Mesenchymal stem cell (in vitro differentiated cells and primary cell): ENCODE data around the gene TEX29.

Source experiments
- DNase-seq: peaks from one replicate; pipeline ENCODE4 v3.0.0-alpha.2; 2013
- H2AFZ ChIP-seq: one replicate; pipeline ENCODE4 v1.6.1; 2013; ENCODE audit warnings: low read depth, mild to moderate bottlenecking, control low read depth, inconsistent platforms, low read length, moderate library complexity
- H2AK5ac ChIP-seq: 2 replicates; pipeline ENCODE4 v1.6.1; 2013; ENCODE audit warnings: low read length, moderate library complexity, mild to moderate bottlenecking, inconsistent platforms; ENCODE audit not compliant: severe bottlenecking
- H2BK120ac ChIP-seq: one replicate; pipeline ENCODE4 v1.6.1; 2013; ENCODE audit warnings: low read depth, mild to moderate bottlenecking, inconsistent platforms, low read length, moderate library complexity
- H2BK12ac ChIP-seq, 2 experiments: one replicate each; pipeline ENCODE4 v1.6.1; 2013; ENCODE audit warnings: inconsistent platforms in 2 of 2, low read length in 2 of 2, mild to moderate bottlenecking in 2 of 2, moderate library complexity in 2 of 2, control low read depth in 1 of 2
- H2BK15ac ChIP-seq: one replicate; pipeline ENCODE4 v1.6.1; 2013; ENCODE audit warnings: mild to moderate bottlenecking, low read depth, inconsistent platforms; ENCODE audit not compliant: poor library complexity, severe bottlenecking
- H2BK5ac ChIP-seq: 2 replicates; pipeline ENCODE4 v1.6.1; 2013; ENCODE audit warnings: low read depth, mild to moderate bottlenecking, low read length, control low read depth, inconsistent platforms; ENCODE audit not compliant: poor library complexity, severe bottlenecking
- H3K14ac ChIP-seq, 2 experiments: one replicate each; pipeline ENCODE4 v1.6.1; 2013; ENCODE audit warnings: inconsistent platforms in 2 of 2, low read length in 2 of 2, control low read depth in 1 of 2, mild to moderate bottlenecking in 1 of 2, moderate library complexity in 1 of 2
- H3K18ac ChIP-seq, 2 experiments: one replicate each; pipeline ENCODE4 v1.6.1; 2013; ENCODE audit warnings: inconsistent platforms in 2 of 2, low read length in 2 of 2, control low read depth in 1 of 2, low read depth in 1 of 2, mild to moderate bottlenecking in 1 of 2
- H3K23ac ChIP-seq, 2 experiments: one replicate each; pipeline ENCODE4 v1.6.1; 2013; ENCODE audit warnings: inconsistent platforms in 2 of 2, low read length in 2 of 2, mild to moderate bottlenecking in 2 of 2, moderate library complexity in 2 of 2, control low read depth in 1 of 2
- H3K27ac ChIP-seq: 2 replicates; pipeline ENCODE4 v1.5.1; 2013; ENCODE audit warnings: mild to moderate bottlenecking, moderate library complexity, low read length, control low read depth, inconsistent platforms; ENCODE audit not compliant: poor library complexity, severe bottlenecking
- H3K27me3 ChIP-seq, 2 experiments: 2 replicates each; pipeline versions ENCODE4 v1.6.1 to v1.7.0; 2013; ENCODE audit warnings: low read length in 2 of 2, mild to moderate bottlenecking in 2 of 2, moderate library complexity in 2 of 2, control low read depth in 1 of 2, inconsistent platforms in 1 of 2; ENCODE audit not compliant: control insufficient read depth in 1 of 2, insufficient read depth in 1 of 2
- H3K36me3 ChIP-seq, 2 experiments: 2 replicates each; pipeline versions ENCODE4 v1.6.1 to v1.7.0; 2013; ENCODE audit warnings: low read length in 2 of 2, control low read depth in 1 of 2, inconsistent platforms in 1 of 2, low read depth in 1 of 2, mild to moderate bottlenecking in 1 of 2; ENCODE audit not compliant: insufficient read depth in 2 of 2, control insufficient read depth in 1 of 2
- H3K4ac ChIP-seq, 2 experiments: one replicate each; pipeline ENCODE4 v1.6.1; 2013; ENCODE audit warnings: inconsistent platforms in 2 of 2, low read length in 2 of 2, mild to moderate bottlenecking in 2 of 2, moderate library complexity in 2 of 2, control low read depth in 1 of 2, low read depth in 1 of 2
- H3K4me1 ChIP-seq: 2 replicates; pipeline ENCODE4 v1.6.1; 2013; ENCODE audit warnings: low read depth, low read length, control low read depth; ENCODE audit not compliant: control insufficient read depth, insufficient read depth
- H3K4me2 ChIP-seq: 2 replicates; pipeline ENCODE4 v1.6.1; 2013; ENCODE audit warnings: low read length, mild to moderate bottlenecking, inconsistent platforms; ENCODE audit not compliant: poor library complexity, severe bottlenecking
- H3K4me3 ChIP-seq, 2 experiments: 2 replicates each; pipeline versions ENCODE4 v1.5.1 to v1.7.0; 2013; ENCODE audit warnings: low read length in 2 of 2, mild to moderate bottlenecking in 2 of 2, control low read depth in 1 of 2, low read depth in 1 of 2; ENCODE audit not compliant: insufficient read depth in 1 of 2
- H3K79me1 ChIP-seq: replicated peaks from 2 replicates; pipeline ENCODE4 v1.6.1; 2013; ENCODE audit warnings: mild to moderate bottlenecking, control low read depth, low read length, inconsistent platforms; ENCODE audit not compliant: poor library complexity, severe bottlenecking
- H3K9ac ChIP-seq: 2 replicates; pipeline ENCODE4 v1.7.0; 2013; ENCODE audit warnings: mild to moderate bottlenecking, low read length, moderate library complexity
- H3K9me3 ChIP-seq: 2 replicates; pipeline ENCODE4 v1.7.0; 2013; ENCODE audit warnings: mild to moderate bottlenecking, low read length; ENCODE audit not compliant: control insufficient read depth
- H4K8ac ChIP-seq: one replicate; pipeline ENCODE4 v1.6.1; 2013; ENCODE audit warnings: inconsistent platforms, mild to moderate bottlenecking, low read length, moderate library complexity
- H4K91ac ChIP-seq: one replicate; pipeline ENCODE4 v1.6.1; 2013; ENCODE audit warnings: mild to moderate bottlenecking, low read length, inconsistent platforms
- WGBS: methylation state at CpG from one replicate; pipeline ENCODE4 v1.1.7; 2013; ENCODE audit warnings: mixed read lengths; 5-methylcytosine and 5-hydroxymethylcytosine counted together

The TEX29 gene

DNA sequence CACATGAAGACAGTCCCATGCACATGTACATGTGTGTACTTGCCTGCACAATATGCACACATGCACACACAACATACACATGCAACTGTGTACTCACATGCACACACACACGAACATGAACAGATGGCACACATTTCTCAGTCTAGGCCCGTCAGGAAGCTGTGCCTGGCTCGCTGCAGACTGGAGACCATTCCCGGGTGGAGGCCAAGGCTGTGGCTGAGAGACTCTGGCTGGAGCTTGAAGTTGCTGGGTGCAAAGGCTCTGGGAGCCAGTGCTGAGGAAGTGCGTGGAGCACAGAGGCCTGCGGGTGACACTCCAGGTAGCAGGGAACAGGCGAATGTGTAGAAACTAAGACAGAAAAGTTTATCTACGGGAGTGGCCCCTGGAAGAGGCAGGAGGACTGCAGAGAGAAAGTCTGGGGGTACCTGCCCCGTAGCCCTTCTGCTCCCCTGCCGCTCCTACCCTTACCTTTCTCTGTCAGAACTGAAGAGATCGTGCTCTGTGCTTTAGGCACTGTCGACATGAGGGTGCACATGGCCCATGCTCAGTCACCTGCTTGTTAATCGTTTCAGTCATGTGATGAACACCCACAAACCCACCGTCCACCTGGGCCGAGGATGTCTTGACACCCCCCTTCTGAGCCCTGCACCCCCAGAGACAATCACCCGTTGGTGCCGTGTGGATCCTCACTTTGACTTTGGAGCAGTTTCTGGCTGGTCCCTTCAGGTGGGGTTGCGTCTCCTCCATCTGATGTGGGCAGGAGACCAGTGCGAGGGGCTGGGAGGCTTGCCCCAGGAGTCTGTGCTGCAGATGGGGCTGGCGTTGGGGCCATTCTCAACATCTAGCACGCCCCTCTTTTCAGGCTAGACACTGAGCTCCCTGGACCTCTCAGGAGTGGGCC, 69.4 kb downstream of the TEX29 start:
- H3K36me3 ChIP-seq: no peaks in the 10 kb centered on the region
- no peak overlapping the region for H3K23ac ChIP-seq
- WGBS: 85% methylated on average over 21 of the region's 21 CpGs
- no peaks in the 10 kb centered on the region for H3K79me1 ChIP-seq
- H3K4me2 ChIP-seq: no peak overlapping the region
- H3K27me3 ChIP-seq: peaks cover 0 to 31% of the 10 kb centered on the region in 2 experiments
- no peak overlapping the region for H3K18ac ChIP-seq
- no peak overlapping the region for H3K9ac ChIP-seq
- peak overlapping the region; percentile 36 for H4K8ac ChIP-seq
- H2AK5ac ChIP-seq: no peak overlapping the region
- H3K9me3 ChIP-seq: no peaks in the 10 kb centered on the region
- H2BK15ac ChIP-seq: no peak overlapping the region
- no peak overlapping the region for H2AFZ ChIP-seq
- no peak overlapping the region for H3K4me3 ChIP-seq
- H2BK12ac ChIP-seq: no peak overlapping the region
- H3K27ac ChIP-seq: no peak overlapping the region
- no peak overlapping the region for H2BK120ac ChIP-seq
- H3K4ac ChIP-seq: no peak overlapping the region
- no peak overlapping the region for H3K14ac ChIP-seq
- no peak overlapping the region for H4K91ac ChIP-seq
- H3K4me1 ChIP-seq: peaks cover 1% of the 10 kb centered on the region
- no peak for DNase-seq
- no peak overlapping the region for H2BK5ac ChIP-seq

DNA sequence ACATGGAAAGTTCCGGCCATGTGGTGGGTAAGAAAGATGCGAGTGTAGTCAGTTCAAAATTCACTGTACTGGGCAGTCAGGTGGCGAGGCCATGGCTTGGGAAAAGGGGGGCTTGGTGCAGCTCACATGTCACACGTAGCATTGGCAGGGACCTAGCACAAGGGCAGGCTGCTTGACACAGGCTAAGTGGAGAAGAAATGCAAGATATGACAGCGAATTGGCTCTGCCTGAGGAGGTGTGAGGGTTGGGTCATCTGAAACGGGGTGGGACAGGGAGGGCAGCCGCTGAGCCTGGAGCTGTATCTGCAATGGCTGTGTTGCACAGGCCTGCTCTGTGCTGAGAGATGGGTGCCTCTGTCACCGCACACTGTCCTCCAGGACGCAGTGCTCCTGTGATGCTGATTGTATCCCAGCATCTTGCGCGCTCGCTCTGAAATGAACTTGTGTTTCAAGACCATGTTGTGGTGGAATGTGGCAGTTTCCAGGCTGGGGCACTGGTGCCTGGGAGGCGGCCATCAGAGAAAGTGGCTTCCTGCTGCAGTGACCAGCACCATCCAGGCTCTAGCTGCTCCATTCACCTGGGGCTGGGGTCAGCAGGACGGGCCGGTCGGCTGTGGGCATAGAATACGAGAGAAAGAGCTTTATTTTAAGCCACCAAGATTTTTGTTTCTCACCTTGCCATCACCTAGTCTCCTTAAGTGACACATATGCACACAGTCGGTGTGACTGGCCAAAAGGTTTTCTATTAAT, 70.3 kb downstream of the TEX29 start:
- no peak overlapping the region for H2BK120ac ChIP-seq
- H3K36me3 ChIP-seq: no peaks in the 10 kb centered on the region
- 87% methylated on average over 18 of the region's 18 CpGs for WGBS
- no peak overlapping the region for H3K4ac ChIP-seq
- H2BK5ac ChIP-seq: no peak overlapping the region
- H2AFZ ChIP-seq: no peak overlapping the region
- H2BK15ac ChIP-seq: no peak overlapping the region
- H3K14ac ChIP-seq: no peak overlapping the region
- no peak overlapping the region for H3K4me2 ChIP-seq
- H3K27me3 ChIP-seq: peaks cover 0 to 34% of the 10 kb centered on the region in 2 experiments
- H3K79me1 ChIP-seq: no peaks in the 10 kb centered on the region
- no peak overlapping the region for H3K23ac ChIP-seq
- peaks cover 1% of the 10 kb centered on the region for H3K4me1 ChIP-seq
- H2AK5ac ChIP-seq: no peak overlapping the region
- no peak overlapping the region for H4K91ac ChIP-seq
- no peak overlapping the region for H2BK12ac ChIP-seq
- H3K9me3 ChIP-seq: no peaks in the 10 kb centered on the region
- H3K4me3 ChIP-seq: no peak overlapping the region
- no peak for DNase-seq
- H3K9ac ChIP-seq: no peak overlapping the region
- no peak overlapping the region for H3K18ac ChIP-seq
- no peak overlapping the region for H4K8ac ChIP-seq
- H3K27ac ChIP-seq: no peak overlapping the region

DNA sequence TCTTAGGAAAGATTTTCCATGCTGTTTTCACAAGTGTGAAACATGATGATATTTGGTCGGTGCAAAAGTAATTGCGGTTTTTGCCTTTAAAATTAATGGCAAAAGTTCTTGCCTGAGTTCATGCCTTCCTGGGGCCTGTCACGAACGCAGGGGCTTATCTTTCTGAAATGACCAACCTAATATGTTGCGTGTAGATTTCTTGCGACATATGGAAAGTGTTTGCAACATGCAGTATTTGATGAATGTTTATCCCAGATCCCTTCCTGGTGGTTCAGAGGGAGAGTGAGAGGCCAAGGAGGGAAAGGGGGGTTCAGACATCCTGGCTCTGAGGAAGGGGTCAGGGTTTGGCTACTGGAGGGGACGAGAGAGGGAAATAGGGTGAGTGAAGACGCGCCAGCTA, 72.0 kb downstream of the TEX29 start:
- H3K27ac ChIP-seq: no peak overlapping the region
- H3K27me3 ChIP-seq: peaks cover 0 to 34% of the 10 kb centered on the region in 2 experiments
- no peak overlapping the region for H2BK15ac ChIP-seq
- no peaks in the 10 kb centered on the region for H3K79me1 ChIP-seq
- no peak overlapping the region for H3K23ac ChIP-seq
- H2BK5ac ChIP-seq: no peak overlapping the region
- H3K14ac ChIP-seq: no peak overlapping the region
- no peak overlapping the region for H3K18ac ChIP-seq
- H2BK12ac ChIP-seq: no peak overlapping the region
- WGBS: 84% methylated on average over 9 of the region's 9 CpGs
- H3K4ac ChIP-seq: no peak overlapping the region
- H2AFZ ChIP-seq: no peak overlapping the region
- no peaks in the 10 kb centered on the region for H3K9me3 ChIP-seq
- H3K9ac ChIP-seq: no peak overlapping the region
- peaks cover 1% of the 10 kb centered on the region for H3K4me1 ChIP-seq
- no peak overlapping the region for H3K4me2 ChIP-seq
- no peak overlapping the region for H2AK5ac ChIP-seq
- H2BK120ac ChIP-seq: no peak overlapping the region
- H4K8ac ChIP-seq: no peak overlapping the region
- H3K4me3 ChIP-seq: no peak overlapping the region
- no peaks in the 10 kb centered on the region for H3K36me3 ChIP-seq
- H4K91ac ChIP-seq: no peak overlapping the region
- DNase-seq: no peak

DNA sequence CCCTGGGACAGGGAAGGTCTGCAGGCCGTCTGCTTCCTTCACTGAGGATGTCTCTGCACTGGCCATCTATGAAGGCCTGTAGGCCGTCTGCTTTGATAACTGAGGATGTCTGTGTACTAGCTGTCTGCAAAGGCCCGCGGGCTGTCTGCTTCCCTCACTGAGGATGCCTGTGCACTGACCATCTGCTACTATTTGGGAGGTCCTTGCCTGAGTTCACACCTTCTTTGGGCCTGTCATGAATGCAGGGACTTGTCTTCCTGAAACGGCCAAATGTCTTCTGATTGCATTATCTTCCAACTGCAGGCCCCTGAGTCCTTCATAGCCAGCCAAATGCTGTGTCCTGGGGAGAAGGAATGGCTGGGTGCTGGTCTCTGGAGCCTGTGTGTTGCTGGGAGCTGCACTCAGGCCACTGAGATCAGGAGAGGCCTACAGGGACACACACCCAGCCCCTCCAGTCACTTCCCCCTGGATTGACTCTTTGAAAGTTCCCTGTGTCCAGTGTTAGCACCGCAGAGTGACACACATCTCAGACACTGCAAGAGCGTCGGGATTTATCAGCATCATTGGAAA, 72.9 kb downstream of the TEX29 start:
- Histone ChIP-seq H3K18ac (no peak overlapping the region), H3K4ac (no peak overlapping the region), H2BK15ac (no peak overlapping the region), H2AK5ac (no peak overlapping the region), H4K91ac (no peak overlapping the region), H3K27me3 (peaks cover 0 to 28% of the 10 kb centered on the region in 2 experiments), H2BK120ac (no peak overlapping the region), H4K8ac (no peak overlapping the region), H3K27ac (no peak overlapping the region), H3K9ac (no peak overlapping the region), H3K14ac (no peak overlapping the region), H3K9me3 (no peaks in the 10 kb centered on the region), H2BK12ac (no peak overlapping the region), H3K4me3 (no peak overlapping the region), H3K23ac (no peak overlapping the region), H3K79me1 (no peaks in the 10 kb centered on the region), H2BK5ac (no peak overlapping the region), H3K4me1 (peaks cover 1% of the 10 kb centered on the region), H3K36me3 (no peaks in the 10 kb centered on the region), H3K4me2 (no peak overlapping the region), H2AFZ (no peak overlapping the region)
- 72% methylated on average over 8 of the region's 8 CpGs for WGBS
- no peak for DNase-seq
